PC-3 (cell line): ENCODE measurements around the gene CSMD2.

Source experiments
- CTCF ChIP-seq: fragments of 300-600 bp; sonication (generic); conservative IDR thresholded peaks from 2 replicates; pipeline ENCODE4 v1.5.1; 2017; ENCODE audit warnings: antibody characterized with exemption, low read depth, mild to moderate bottlenecking, low read length
- EZH2 ChIP-seq: fragments of 300-600 bp; sonication (generic); IDR thresholded peaks from one replicate; pipeline ENCODE4 v1.6.1; 2017; ENCODE audit warnings: antibody characterized with exemption, mild to moderate bottlenecking, low read length; ENCODE audit not compliant: unreplicated experiment

DNA sequence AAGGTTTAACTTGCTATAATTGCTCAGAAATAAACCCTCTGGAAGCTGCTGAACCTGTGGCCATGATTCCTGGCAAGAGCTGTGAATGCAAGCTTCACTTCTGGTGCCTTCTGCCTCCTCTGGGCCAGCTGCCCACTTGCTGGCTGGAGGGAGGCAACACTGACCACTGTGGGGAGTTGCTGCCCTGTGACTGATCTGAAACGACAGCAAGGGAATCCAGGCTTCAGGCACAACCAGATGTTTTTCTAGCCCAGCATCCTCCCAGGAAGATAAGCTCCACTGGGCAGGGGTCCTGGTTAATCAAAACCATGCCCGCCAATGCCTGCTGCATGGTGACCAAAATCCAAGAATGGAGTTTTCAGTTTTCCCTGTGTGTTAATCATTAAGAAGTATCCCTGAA, 481.1 kb downstream of the CSMD2 start:
- TF ChIP-seq CTCF: no peak
- no peak for TF ChIP-seq EZH2
